Mucosa of rectum (tissue), 2 donors: ENCODE data around the gene PEG3.

Experiments used
- H3K27ac ChIP-seq, 2 donors: one replicate each; pipeline ENCODE4 v1.7.0; 2013; ENCODE audit warnings: inconsistent platforms in 2 of 2, low read depth in 2 of 2, low read length in 2 of 2
- H3K27me3 ChIP-seq, 2 donors: one replicate each; pipeline ENCODE4 v1.7.0; 2013; ENCODE audit warnings: low read length in 2 of 2; ENCODE audit not compliant: control insufficient read depth in 2 of 2, insufficient read depth in 2 of 2
- H3K36me3 ChIP-seq, 2 donors: one replicate each; pipeline ENCODE4 v1.7.0; 2013; ENCODE audit warnings: low read length in 2 of 2; ENCODE audit not compliant: control insufficient read depth in 2 of 2, insufficient read depth in 2 of 2
- H3K4me1 ChIP-seq, 2 donors: one replicate each; pipeline ENCODE4 v1.7.0; 2013; ENCODE audit warnings: low read length in 2 of 2, mild to moderate bottlenecking in 1 of 2; ENCODE audit not compliant: control insufficient read depth in 2 of 2, insufficient read depth in 2 of 2
- H3K4me3 ChIP-seq, 2 donors: one replicate each; pipeline ENCODE4 v1.7.0; 2013; ENCODE audit warnings: low read length in 2 of 2
- H3K9ac ChIP-seq, 2 donors: one replicate each; pipeline ENCODE4 v1.7.0; 2013; ENCODE audit warnings: low read length in 2 of 2, low read depth in 1 of 2, mild to moderate bottlenecking in 1 of 2
- H3K9me3 ChIP-seq, 2 donors: one replicate each; pipeline ENCODE4 v1.7.0; 2013; ENCODE audit warnings: low read length in 2 of 2; ENCODE audit not compliant: control insufficient read depth in 2 of 2
- donor health status: healthy.
- donor health status: Normal muscosa, but diverticular disease.

Gene PEG3

DNA sequence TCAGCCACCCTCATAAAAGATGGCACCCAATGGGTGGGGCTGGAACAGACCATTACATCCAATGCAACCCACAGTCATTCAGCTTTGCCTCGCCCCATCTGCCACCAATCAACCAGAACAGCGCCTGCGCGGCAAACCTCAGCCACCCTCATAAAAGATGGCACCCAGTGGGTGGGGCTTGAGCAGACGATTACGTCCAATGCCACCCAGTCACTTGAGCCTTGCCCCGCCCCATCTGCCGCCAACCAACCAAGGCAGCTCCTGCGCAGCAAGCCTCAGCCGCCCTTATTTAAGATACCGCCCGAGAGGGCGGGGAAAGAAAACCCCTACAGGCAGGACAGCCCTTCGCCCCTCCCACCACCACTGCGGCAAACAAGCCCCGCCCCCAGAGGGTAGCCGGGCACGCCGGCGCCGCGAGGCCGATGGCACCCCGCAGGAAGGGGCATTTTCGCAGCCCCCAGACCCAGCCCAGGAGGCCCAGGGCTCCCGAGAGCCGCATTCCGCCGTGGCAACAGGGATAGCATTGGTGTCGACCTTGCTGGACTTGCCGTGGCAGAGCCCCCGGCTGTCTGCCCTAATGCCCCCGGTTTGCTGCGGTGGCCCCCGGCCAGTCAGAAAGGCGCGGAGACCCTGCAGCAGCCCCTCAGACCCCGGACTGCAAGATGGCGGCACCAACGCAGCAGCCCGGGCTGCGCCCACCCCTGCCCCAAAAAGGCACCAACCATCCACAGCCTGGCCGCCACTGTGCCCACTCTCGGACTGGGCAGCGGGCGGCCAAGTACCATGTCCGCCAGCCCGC is 675 bp downstream of the PEG3 start:
- H3K9ac ChIP-seq, result no peak overlapping the region
- H3K4me3 ChIP-seq, result peak overlapping the region; percentile 26 to 35
- H3K27ac ChIP-seq, result peak overlapping the region in 1 of 2 donors; percentile 42
- H3K36me3 ChIP-seq, result no peaks in the 10 kb centered on the region
- no peaks in the 10 kb centered on the region for H3K4me1 ChIP-seq
- H3K27me3 ChIP-seq, result no peaks in the 10 kb centered on the region
- H3K9me3 ChIP-seq, result peaks cover 3 to 6% of the 10 kb centered on the region in 2 donors

DNA sequence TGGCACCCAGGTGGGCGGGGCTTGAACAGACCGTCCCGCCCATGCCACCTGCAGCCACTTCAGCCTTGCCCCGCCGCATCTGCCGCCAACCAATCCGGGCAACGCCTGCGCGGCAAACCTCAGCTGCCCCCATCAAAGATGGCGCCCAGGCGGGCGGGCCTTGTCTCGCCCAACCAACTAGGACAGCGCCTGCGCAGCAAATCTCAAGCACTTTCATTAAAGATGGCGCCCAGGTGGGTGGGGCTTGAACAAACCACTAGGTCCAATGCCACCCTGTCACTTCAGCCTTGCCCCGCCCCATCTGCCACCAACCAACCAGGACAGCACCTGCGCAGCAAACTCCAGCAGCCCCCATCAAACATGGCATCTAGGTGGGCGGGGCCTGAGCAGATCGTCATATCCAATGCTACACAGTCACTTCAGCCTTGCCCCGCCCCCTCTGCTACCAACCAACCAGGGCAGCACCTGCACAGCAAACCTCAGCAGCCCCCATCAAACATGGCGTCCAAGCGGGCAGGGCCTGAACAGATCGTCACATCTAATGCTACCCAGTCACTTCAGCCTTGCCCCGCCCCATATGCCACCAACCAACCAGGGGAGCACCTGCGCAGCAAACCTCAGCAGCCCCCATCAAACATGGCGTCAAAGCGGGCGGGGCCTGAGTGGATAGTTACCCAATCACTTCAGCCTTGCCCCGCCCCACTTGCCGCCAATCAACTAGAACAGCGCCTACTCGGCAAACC is 1.4 kb downstream of the PEG3 start:
- no peaks in the 10 kb centered on the region for H3K4me1 ChIP-seq
- H3K36me3 ChIP-seq, result no peaks in the 10 kb centered on the region
- H3K27me3 ChIP-seq, result no peaks in the 10 kb centered on the region
- no peak overlapping the region for H3K9ac ChIP-seq
- H3K9me3 ChIP-seq, result peaks cover 3 to 6% of the 10 kb centered on the region in 2 donors
- peak overlapping the region in 1 of 2 donors; percentile 23 for H3K4me3 ChIP-seq
- H3K27ac ChIP-seq, result peak overlapping the region; percentile 42 to 48

DNA sequence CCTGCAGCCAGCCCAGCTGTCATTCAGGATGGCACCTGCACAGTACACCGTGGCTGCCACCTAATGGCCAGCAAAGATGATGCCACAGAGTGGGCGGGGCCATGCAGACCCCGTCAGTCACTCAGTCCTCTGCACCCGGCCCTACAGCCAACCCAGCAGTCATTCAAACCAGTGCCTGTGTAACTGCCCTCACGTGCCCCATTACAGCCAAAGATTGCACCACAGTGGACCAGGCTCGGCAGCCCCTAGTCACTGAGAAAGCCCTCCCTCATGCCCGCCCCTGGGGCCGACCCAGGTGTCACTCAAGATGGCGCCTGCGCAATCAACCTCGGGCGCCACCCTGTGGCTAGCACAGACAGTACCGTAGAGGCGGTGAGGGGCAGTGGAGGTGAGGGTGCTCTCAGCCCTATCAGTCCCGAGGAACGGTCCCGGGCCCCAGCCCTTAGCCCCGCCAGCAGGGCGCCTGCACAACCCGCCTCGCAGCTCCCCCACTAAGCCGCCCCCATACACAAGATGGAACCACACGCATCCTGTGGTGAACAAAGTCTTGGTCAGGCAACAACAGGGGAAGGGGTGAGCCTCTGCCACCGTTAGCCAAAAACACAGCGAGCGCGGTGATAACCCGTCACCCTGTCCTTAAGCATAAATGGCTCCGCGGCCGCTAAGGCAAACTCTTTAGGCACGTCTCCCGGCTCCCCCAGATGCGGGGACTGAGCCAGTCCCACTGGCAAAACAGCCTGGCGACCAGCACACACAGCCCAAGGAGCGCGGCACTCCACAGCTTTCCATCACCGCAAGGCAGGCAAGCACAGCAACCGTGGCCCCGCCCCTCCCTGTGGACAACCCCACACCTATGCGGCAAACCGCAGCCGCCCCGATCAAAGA is 2.3 kb downstream of the PEG3 start:
- peak overlapping the region; percentile 48 to 61 for H3K27ac ChIP-seq
- peaks cover 3 to 6% of the 10 kb centered on the region in 2 donors for H3K9me3 ChIP-seq
- peak overlapping the region; percentile 23 to 38 for H3K4me3 ChIP-seq
- no peaks in the 10 kb centered on the region for H3K4me1 ChIP-seq
- no peaks in the 10 kb centered on the region for H3K36me3 ChIP-seq
- H3K9ac ChIP-seq, result peak overlapping the region in 1 of 2 donors; percentile 26
- no peaks in the 10 kb centered on the region for H3K27me3 ChIP-seq

DNA sequence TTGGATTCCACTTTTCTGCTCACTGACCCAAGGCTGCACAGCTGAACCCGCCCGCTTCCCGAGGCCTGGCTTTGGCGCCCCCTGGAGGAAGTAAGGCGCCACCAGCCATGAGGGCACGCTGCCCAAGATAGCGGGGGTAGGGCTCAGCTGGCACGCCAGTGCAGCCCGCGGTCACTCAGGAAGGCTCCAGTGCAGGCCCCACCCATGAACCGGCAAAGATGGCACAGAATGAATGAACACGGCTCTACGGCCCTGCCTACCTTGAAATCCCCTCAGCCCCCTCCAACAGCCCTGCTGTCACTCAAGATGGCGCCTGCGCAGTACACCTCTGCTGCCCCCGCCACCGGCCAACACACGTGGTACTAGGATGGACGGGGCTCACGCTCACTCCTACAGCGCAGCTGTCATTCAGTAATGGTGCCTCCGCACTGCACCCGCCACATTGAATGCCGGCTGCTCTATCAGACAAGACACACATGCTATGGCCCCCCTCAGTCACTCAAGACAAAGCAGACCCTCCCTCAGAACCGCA is 3.0 kb downstream of the PEG3 start:
- Histone ChIP-seq H3K9ac (no peak overlapping the region), H3K27me3 (no peaks in the 10 kb centered on the region), H3K36me3 (no peaks in the 10 kb centered on the region), H3K4me3 (peak overlapping the region; percentile 17 to 31), H3K27ac (peak overlapping the region in 1 of 2 donors; percentile 48), H3K4me1 (no peaks in the 10 kb centered on the region), H3K9me3 (peaks cover 3 to 6% of the 10 kb centered on the region in 2 donors)

DNA sequence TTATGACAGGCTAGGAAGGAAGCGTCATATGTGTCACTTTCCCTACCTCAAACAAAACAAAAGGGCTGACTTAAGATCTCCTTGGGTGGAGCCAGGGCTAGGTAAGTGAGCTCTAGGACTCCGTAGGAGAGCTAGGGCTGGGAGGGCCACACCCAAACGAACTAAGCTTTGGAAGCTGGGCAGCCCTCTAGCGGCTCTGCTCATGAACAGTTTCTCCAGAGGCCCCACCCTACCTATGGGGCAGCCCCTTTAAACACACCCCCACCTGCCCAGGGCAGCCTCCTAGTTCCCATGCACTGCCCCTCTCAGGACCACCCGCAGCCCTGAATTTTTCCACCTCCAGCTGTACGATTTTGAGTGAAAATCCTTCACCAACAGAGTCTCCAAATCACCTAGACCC is 3.5 kb downstream of the PEG3 start:
- no peaks in the 10 kb centered on the region for H3K27me3 ChIP-seq
- H3K27ac ChIP-seq, result no peak overlapping the region
- H3K9ac ChIP-seq, result no peak overlapping the region
- peaks cover 5 to 6% of the 10 kb centered on the region in 2 donors for H3K9me3 ChIP-seq
- H3K4me3 ChIP-seq, result peak overlapping the region in 1 of 2 donors; percentile 17
- no peaks in the 10 kb centered on the region for H3K36me3 ChIP-seq
- H3K4me1 ChIP-seq, result no peaks in the 10 kb centered on the region

DNA sequence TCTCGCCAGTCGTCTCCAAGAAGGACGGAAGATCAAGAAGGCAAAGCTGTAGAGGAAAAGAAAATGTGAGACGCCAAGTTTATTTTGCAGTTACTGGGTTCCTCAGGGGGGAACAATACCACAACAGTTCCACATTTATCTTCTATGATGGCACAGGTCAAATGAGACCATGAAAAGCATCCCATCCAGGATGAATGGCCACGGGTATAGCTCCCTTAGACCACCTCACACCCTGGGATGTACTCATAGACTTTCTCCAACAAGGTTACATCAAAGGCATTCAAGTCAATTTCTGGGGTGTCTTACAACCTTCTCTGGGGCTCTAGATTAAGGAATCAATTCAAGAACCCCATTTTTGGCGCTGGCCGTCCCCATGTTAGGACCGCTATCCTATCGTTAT is 4.5 kb downstream of the PEG3 start:
- H3K27ac ChIP-seq, result no peak overlapping the region

DNA sequence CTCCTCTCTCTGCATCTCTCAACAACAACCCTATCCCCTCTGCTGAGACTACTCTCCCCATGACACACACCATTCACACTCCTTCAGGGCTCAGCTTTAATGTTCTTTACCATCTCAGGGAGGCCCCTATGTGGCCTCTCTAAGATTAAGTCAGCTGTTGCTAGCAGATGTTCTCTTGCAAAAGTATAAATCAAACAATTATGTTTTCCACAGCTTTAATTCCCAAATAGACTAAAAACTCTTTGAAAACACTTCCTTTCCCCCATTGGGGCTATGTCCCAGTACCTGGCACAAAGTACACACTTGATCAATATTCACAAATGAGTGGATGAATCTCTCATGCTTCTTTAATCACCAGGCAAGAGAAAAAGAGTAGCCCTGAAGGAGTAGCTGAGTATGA is 5.1 kb downstream of the PEG3 start:
- H3K9me3 ChIP-seq, result peaks cover 5 to 6% of the 10 kb centered on the region in 2 donors
- no peak overlapping the region for H3K27ac ChIP-seq
- H3K27me3 ChIP-seq, result no peaks in the 10 kb centered on the region
- no peaks in the 10 kb centered on the region for H3K36me3 ChIP-seq
- H3K9ac ChIP-seq, result no peak overlapping the region
- H3K4me1 ChIP-seq, result no peaks in the 10 kb centered on the region
- no peak overlapping the region for H3K4me3 ChIP-seq

More for the DNA sequence above, 4.5 kb downstream of the PEG3 start:
- Histone ChIP-seq H3K9ac (no peak overlapping the region), H3K27me3 (no peaks in the 10 kb centered on the region), H3K4me3 (no peak overlapping the region), H3K9me3 (peaks cover 5 to 6% of the 10 kb centered on the region in 2 donors), H3K36me3 (no peaks in the 10 kb centered on the region), H3K4me1 (no peaks in the 10 kb centered on the region)

DNA sequence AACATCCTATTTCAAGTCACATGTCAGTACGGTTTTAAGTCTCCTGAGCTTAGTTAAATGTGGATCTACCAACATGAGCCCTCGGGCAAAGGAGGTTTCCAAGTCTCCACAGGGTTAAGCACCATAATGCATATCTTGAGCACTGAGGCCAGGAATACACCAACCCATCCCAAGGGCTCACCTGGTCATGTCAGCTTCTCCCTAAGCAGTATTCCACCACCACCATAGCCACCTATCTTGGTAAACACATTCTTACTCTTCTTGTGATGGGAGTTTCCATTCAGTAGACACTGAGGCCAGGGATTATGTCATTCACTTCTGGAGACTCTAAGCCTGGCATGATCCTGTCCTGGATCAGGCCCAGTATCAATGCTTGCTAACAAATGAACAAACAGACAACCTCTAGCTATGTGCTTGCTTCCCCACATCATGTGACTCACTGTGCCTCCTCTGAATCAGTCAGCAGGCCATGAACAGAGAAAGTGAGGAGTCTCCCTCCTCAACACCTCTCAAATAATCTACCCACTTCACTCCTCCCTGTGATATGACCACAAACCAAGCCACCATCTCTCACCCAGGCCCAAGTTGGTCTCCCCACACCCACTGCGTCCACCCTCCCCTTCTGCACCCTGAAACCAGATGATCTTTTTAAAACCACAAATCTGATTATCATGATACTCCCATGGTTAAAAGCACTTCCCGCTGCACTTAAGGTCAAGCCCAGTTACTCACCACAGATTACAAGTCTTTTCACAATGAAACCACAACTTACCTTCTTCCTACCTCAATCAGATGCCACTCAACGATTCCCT is 5.8 kb downstream of the PEG3 start:
- Histone ChIP-seq H3K27me3 (no peaks in the 10 kb centered on the region), H3K36me3 (no peaks in the 10 kb centered on the region), H3K27ac (no peak overlapping the region), H3K9ac (no peak overlapping the region), H3K9me3 (peaks cover 5 to 6% of the 10 kb centered on the region in 2 donors), H3K4me3 (no peak overlapping the region), H3K4me1 (no peaks in the 10 kb centered on the region)

DNA sequence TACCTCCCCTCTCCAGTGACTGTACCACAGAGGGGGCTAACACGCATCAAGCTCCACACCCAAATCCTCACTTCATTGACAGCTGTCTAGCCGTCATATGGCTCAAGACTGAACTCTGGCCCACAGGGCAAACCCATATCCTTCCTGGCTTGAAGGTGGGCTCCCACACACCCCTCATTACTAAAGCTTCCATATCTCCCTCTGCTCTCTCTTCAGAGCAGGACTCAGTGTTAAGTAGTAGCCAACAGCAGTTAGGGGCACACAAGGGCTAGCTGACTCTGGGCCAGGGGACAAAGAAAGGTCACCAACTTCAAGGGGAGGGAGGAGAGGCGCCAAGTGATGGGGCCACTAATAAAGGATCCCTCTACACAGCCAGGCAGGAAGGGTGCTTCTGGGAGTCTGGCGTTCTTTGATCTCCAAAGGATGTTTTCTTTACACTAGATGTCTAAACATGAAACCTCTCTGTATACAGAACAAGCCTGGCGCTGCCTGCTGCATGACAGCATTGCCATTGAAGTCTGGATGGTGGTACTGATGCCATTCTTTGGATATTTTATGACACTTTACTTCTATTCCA is 8.1 kb downstream of the PEG3 start:
- Histone ChIP-seq H3K9ac (no peak overlapping the region), H3K27ac (no peak overlapping the region), H3K36me3 (no peaks in the 10 kb centered on the region), H3K4me3 (no peak overlapping the region), H3K27me3 (no peaks in the 10 kb centered on the region), H3K9me3 (peaks cover 5% of the 10 kb centered on the region in 2 donors), H3K4me1 (no peaks in the 10 kb centered on the region)
